LHCN-M2 (cell line): ENCODE data around the gene FARP1. TPM values are rescaled to one million over a fixed set of nuclear protein-coding genes. Genes with fewer than 3 reads are reported as not detected.

ENCODE experiments used
- DNase-seq: peaks from one replicate; pipeline ENCODE4 v3.0.0-alpha.2; 2012; ENCODE audit warnings: low read depth
- total RNA-seq: library from RNA; depleted of rRNA; stranded (reverse); fragments of >200 nt; gene quantifications from 2 replicates; pipeline ENCODE4 v1.2.3, GENCODE V29; 2014

Gene FARP1
- total RNA-seq, 1 experiment from 2014 or later: 15.8 TPM

GRCh38 chr13:98457053-98457452 lies 314.2 kb downstream of the FARP1 start:
- DNase-seq: no peak

- DNase-seq: no peak
Observed at GRCh38 chr13:98458431-98458830, 315.5 kb downstream of the FARP1 start.

GRCh38 chr13:98459171-98459681 lies 316.3 kb downstream of the FARP1 start:
- no peak for DNase-seq

GRCh38 chr13:98459721-98460370 lies 317.0 kb downstream of the FARP1 start:
- DNase-seq: no peak

- no peak for DNase-seq
Observed at GRCh38 chr13:98460516-98460915, 317.6 kb downstream of the FARP1 start.

- DNase-seq: no peak
Observed at GRCh38 chr13:98461486-98462240, 318.8 kb downstream of the FARP1 start.

GRCh38 chr13:98462241-98462882 lies 319.5 kb downstream of the FARP1 start:
- DNase-seq: no peak

- DNase-seq: no peak
Observed at GRCh38 chr13:98462946-98463345, 320.1 kb downstream of the FARP1 start.

GRCh38 chr13:98466634-98467236 lies 323.8 kb downstream of the FARP1 start:
- peak; percentile 50 for DNase-seq

GRCh38 chr13:98467263-98467985 lies 324.5 kb downstream of the FARP1 start:
- DNase-seq: no peak

- DNase-seq: peak; percentile 21
Observed at GRCh38 chr13:98468361-98468760, 325.5 kb downstream of the FARP1 start.

- DNase-seq: no peak
Observed at GRCh38 chr13:98468929-98469328, 326.0 kb downstream of the FARP1 start.

- DNase-seq: no peak
Observed at GRCh38 chr13:98470920-98471319, 328.0 kb downstream of the FARP1 start.

GRCh38 chr13:98471934-98472333 lies 329.0 kb downstream of the FARP1 start:
- no peak for DNase-seq

- DNase-seq: no peak
Observed at GRCh38 chr13:98473135-98473787, 330.4 kb downstream of the FARP1 start.

- DNase-seq: no peak
Observed at GRCh38 chr13:98473788-98474144, 330.9 kb downstream of the FARP1 start.

GRCh38 chr13:98474292-98474691 lies 331.4 kb downstream of the FARP1 start:
- DNase-seq: no peak

- DNase-seq: no peak
Observed at GRCh38 chr13:98474761-98475160, 331.9 kb downstream of the FARP1 start.

GRCh38 chr13:98475522-98475921 lies 332.6 kb downstream of the FARP1 start:
- DNase-seq: no peak

GRCh38 chr13:98476106-98476505 lies 333.2 kb downstream of the FARP1 start:
- no peak for DNase-seq

GRCh38 chr13:98476538-98476966 lies 333.7 kb downstream of the FARP1 start:
- DNase-seq: peak; percentile 84
